HCT116 (cell line): ENCODE results near the gene PCDH9.

Experiments
- CBX3 ChIP-seq: IDR thresholded peaks from 2 replicates; pipeline ENCODE4 v1.6.1; 2012; ENCODE audit warnings: low read depth
- CTCF ChIP-seq, 3 experiments: fragments of 200-600 bp in 1 of 3; sonication (generic) in 1 of 3; IDR thresholded peaks in 2 of 3; conservative IDR thresholded peaks in 1 of 3; 2 replicates each; pipeline ENCODE4 v1.5.1; 2012 to 2017; ENCODE audit warnings: low read depth in 2 of 3, low read length in 2 of 3, antibody characterized with exemption in 1 of 3, borderline replicate concordance in 1 of 3, control low read depth in 1 of 3, mild to moderate bottlenecking in 1 of 3, mixed read lengths in 1 of 3, mixed run types in 1 of 3, moderate library complexity in 1 of 3; ENCODE audit not compliant: insufficient read depth in 1 of 3
- EGR1 ChIP-seq: IDR thresholded peaks from 2 replicates; pipeline ENCODE4 v1.6.1; 2012; ENCODE audit warnings: low read depth
- EZH2 ChIP-seq: fragments of 200-600 bp; sonication (generic); IDR thresholded peaks from 2 replicates; pipeline ENCODE4 v1.6.1; 2017; ENCODE audit warnings: antibody characterized with exemption, mixed run types
- MAX ChIP-seq: IDR thresholded peaks from 2 replicates; pipeline ENCODE4 v1.6.1; 2012
- POLR2A ChIP-seq: IDR thresholded peaks from 2 replicates; pipeline ENCODE4 v1.7.0; 2011; ENCODE audit warnings: borderline replicate concordance; ENCODE audit not compliant: insufficient read depth, insufficient read length; ENCODE audit errors: extremely low read depth
- POLR2AphosphoS5 ChIP-seq: IDR thresholded peaks from 2 replicates; pipeline ENCODE4 v1.6.1; 2011; ENCODE audit warnings: mild to moderate bottlenecking, low read depth, low read length, moderate library complexity
- REST ChIP-seq: IDR thresholded peaks from 2 replicates; pipeline ENCODE4 v1.6.1; 2012; ENCODE audit warnings: low read depth
- SP1 ChIP-seq: IDR thresholded peaks from 2 replicates; pipeline ENCODE4 v1.6.1; 2012; ENCODE audit warnings: low read depth
- YY1 ChIP-seq: IDR thresholded peaks from 2 replicates; pipeline ENCODE4 v1.6.1; 2011; ENCODE audit warnings: low read length, low read depth, moderate library complexity, mild to moderate bottlenecking; ENCODE audit not compliant: insufficient replicate concordance; ENCODE audit errors: extremely low read depth
- ZFX ChIP-seq: fragments of 450-650 bp; IDR thresholded peaks from 2 replicates; pipeline ENCODE4 v1.6.1; 2017

GRCh38 chr13:66362485-66362884 is 867.7 kb downstream of the PCDH9 start:
- no peak for TF ChIP-seq CTCF (IDR thresholded peaks at IDR 0.05 in 2 of 3, conservative IDR thresholded peaks at IDR 0.05 in 1 of 3; ENCODE audit: borderline replicate concordance in 1 of 3, insufficient read depth in 1 of 3, low read depth in 2 of 3, low read length in 2 of 3)
- no peak for TF ChIP-seq EZH2
- TF ChIP-seq MAX, result no peak
- no peak for TF ChIP-seq POLR2AphosphoS5
- TF ChIP-seq ZFX, result no peak
- no peak for TF ChIP-seq POLR2A
- no peak for TF ChIP-seq EGR1
- no peak for TF ChIP-seq CBX3
- TF ChIP-seq REST, result no peak
- TF ChIP-seq YY1, result no peak
- TF ChIP-seq SP1, result no peak
